Osteoblast (primary cell): Measurements from ENCODE around the gene OXNAD1. TPM values are rescaled to one million over a fixed set of nuclear protein-coding genes. Genes with fewer than 3 reads are reported as not detected.

Experiments
- DNase-seq: peaks from one replicate; pipeline ENCODE4 v3.0.0; 2011; ENCODE audit warnings: low spot score, mixed read lengths; ENCODE audit not compliant: insufficient read length; ENCODE audit errors: missing footprints
- H2AFZ ChIP-seq: 2 replicates; pipeline ENCODE4 v1.6.0; 2011; ENCODE audit warnings: mild to moderate bottlenecking, low read length
- H3K27ac ChIP-seq: 2 replicates; pipeline ENCODE4 v1.5.1; 2011; ENCODE audit warnings: mild to moderate bottlenecking, low read depth, low read length, moderate library complexity
- H3K27me3 ChIP-seq: 2 replicates; pipeline ENCODE4 v1.6.0; 2012; ENCODE audit warnings: mild to moderate bottlenecking, control low read depth, inconsistent platforms, low read length, moderate library complexity; ENCODE audit not compliant: insufficient read depth
- H3K36me3 ChIP-seq: 2 replicates; pipeline ENCODE4 v1.5.1; 2011; ENCODE audit warnings: mild to moderate bottlenecking, low read length, control low read depth, moderate library complexity; ENCODE audit not compliant: insufficient read depth
- H3K4me1 ChIP-seq: 2 replicates; pipeline ENCODE4 v1.5.1; 2011; ENCODE audit warnings: mild to moderate bottlenecking, low read length, control low read depth, moderate library complexity; ENCODE audit not compliant: insufficient read depth
- H3K4me2 ChIP-seq: 2 replicates; pipeline ENCODE4 v1.6.0; 2011; ENCODE audit warnings: mild to moderate bottlenecking, low read length; ENCODE audit not compliant: insufficient read depth
- H3K4me3 ChIP-seq: fragments of 200-600 bp; sonication (generic); 3 replicates; pipeline ENCODE4 v1.5.1; 2012; ENCODE audit warnings: mild to moderate bottlenecking, low read length, inconsistent platforms; ENCODE audit not compliant: insufficient read depth
- H3K79me2 ChIP-seq: 2 replicates; pipeline ENCODE4 v1.6.0; 2012; ENCODE audit warnings: mild to moderate bottlenecking, low read length, control low read depth, inconsistent platforms; ENCODE audit not compliant: insufficient read depth
- H3K9me3 ChIP-seq: 2 replicates; pipeline ENCODE4 v1.5.1; 2011; ENCODE audit warnings: low read depth, low read length, control low read depth
- H4K20me1 ChIP-seq: 2 replicates; pipeline ENCODE4 v1.6.0; 2012; ENCODE audit warnings: mild to moderate bottlenecking, low read length, control low read depth; ENCODE audit not compliant: insufficient read depth
- CTCF ChIP-seq: IDR thresholded peaks from 2 replicates; pipeline ENCODE4 v1.5.1; 2011; ENCODE audit warnings: mild to moderate bottlenecking, low read depth, low read length, moderate library complexity; ENCODE audit errors: extremely low read depth
- total RNA-seq: library from RNA; depleted of rRNA; stranded (reverse); fragments of >200 nt; gene quantifications from 2 replicates; pipeline ENCODE4 v1.2.3, GENCODE V29; 2012

The OXNAD1 gene
- total RNA-seq, 1 donor, result 11.9 TPM

GRCh38 chr3:16316847-16317560 is 52.0 kb downstream of the OXNAD1 start:
- TF ChIP-seq CTCF, result no peak
- no peak overlapping the region for H3K4me2 ChIP-seq
- no peak for DNase-seq
- peaks cover 49% of the 10 kb centered on the region for H3K36me3 ChIP-seq
- H3K27me3 ChIP-seq, result no peaks in the 10 kb centered on the region
- no peak overlapping the region for H3K4me3 ChIP-seq
- peaks cover 9% of the 10 kb centered on the region for H3K4me1 ChIP-seq
- no peak overlapping the region for H2AFZ ChIP-seq
- H3K27ac ChIP-seq, result no peak overlapping the region
- H3K79me2 ChIP-seq, result no peaks in the 10 kb centered on the region
- no peaks in the 10 kb centered on the region for H3K9me3 ChIP-seq
- no peaks in the 10 kb centered on the region for H4K20me1 ChIP-seq

GRCh38 chr3:16317561-16317945 is 52.5 kb downstream of the OXNAD1 start:
- Histone ChIP-seq H4K20me1 (no peaks in the 10 kb centered on the region), H3K9me3 (no peaks in the 10 kb centered on the region), H3K36me3 (peaks cover 54% of the 10 kb centered on the region), H3K27ac (no peak overlapping the region), H3K79me2 (no peaks in the 10 kb centered on the region), H3K27me3 (no peaks in the 10 kb centered on the region), H3K4me2 (no peak overlapping the region), H3K4me1 (peaks cover 3% of the 10 kb centered on the region), H3K4me3 (no peak overlapping the region), H2AFZ (no peak overlapping the region)
- TF ChIP-seq CTCF, result no peak
- DNase-seq, result no peak

- H3K4me2 ChIP-seq, result no peak overlapping the region
- H3K4me1 ChIP-seq, result peaks cover 3% of the 10 kb centered on the region
- TF ChIP-seq CTCF, result no peak
- H4K20me1 ChIP-seq, result no peaks in the 10 kb centered on the region
- peak; percentile 39 for DNase-seq
- H3K36me3 ChIP-seq, result peaks cover 50% of the 10 kb centered on the region
- H2AFZ ChIP-seq, result no peak overlapping the region
- H3K79me2 ChIP-seq, result no peaks in the 10 kb centered on the region
- H3K27me3 ChIP-seq, result no peaks in the 10 kb centered on the region
- H3K27ac ChIP-seq, result peak overlapping the region; percentile 29
- no peak overlapping the region for H3K4me3 ChIP-seq
- no peaks in the 10 kb centered on the region for H3K9me3 ChIP-seq
These were observed 53.2 kb downstream of the OXNAD1 start for GRCh38 chr3:16318176-16318575.

GRCh38 chr3:16319307-16319706 is 54.3 kb downstream of the OXNAD1 start:
- Histone ChIP-seq H3K4me2 (no peak overlapping the region), H3K27me3 (no peaks in the 10 kb centered on the region), H3K27ac (no peak overlapping the region), H2AFZ (no peak overlapping the region), H3K9me3 (no peaks in the 10 kb centered on the region), H4K20me1 (no peaks in the 10 kb centered on the region), H3K79me2 (no peaks in the 10 kb centered on the region), H3K36me3 (peaks cover 45% of the 10 kb centered on the region), H3K4me3 (no peak overlapping the region), H3K4me1 (peaks cover 3% of the 10 kb centered on the region)
- peak; percentile 45 for TF ChIP-seq CTCF
- DNase-seq, result no peak
